T-cell (primary cell): ENCODE data around the gene DAGLB. TPM values are rescaled to one million over a fixed set of nuclear protein-coding genes. Genes with fewer than 3 reads are reported as not detected.

Source experiments
- ATAC-seq, 4 experiments: fragments of 200-7000 bp in 3 of 4; fragments of 150-1000 bp in 1 of 4; cut with Tn5 transposase; replicated peaks in 1 of 4; 1 replicate in 3 of 4; 2 replicates in 1 of 4; pipeline ENCODE4 v1.10.0; 2021; ENCODE audit warnings: moderate library complexity in 3 of 4, mild to moderate bottlenecking in 2 of 4, moderate number of reproducible peaks in 1 of 4
- CTCF ChIA-PET, 2 donors: fragments of 300-600 bp; sonication (Branson Sonifier 250); formaldehyde crosslinking; loops; one replicate each; lab custom pipeline; 2022; ENCODE audit warnings: antibody characterized with exemption in 2 of 2; lab: Charles Lee
- POLR2A ChIA-PET, 2 donors: fragments of 300-600 bp; sonication (Branson Sonifier 250); formaldehyde crosslinking; loops; one replicate each; lab custom pipeline; 2022; ENCODE audit warnings: antibody characterized with exemption in 2 of 2; lab: Charles Lee
- DNase-seq, 35 experiments: peaks; one replicate each; pipeline versions ENCODE4 v3.0.0 to v3.0.0-alpha.2; 2013 to 2023
- H3K27ac ChIP-seq: one replicate; pipeline ENCODE4 v1.5.1; 2013; ENCODE audit warnings: low read length
- H3K27me3 ChIP-seq, 2 experiments: replicated peaks in 1 of 2; 1 replicate in 1 of 2; 2 replicates in 1 of 2; pipeline versions ENCODE4 v1.6.1 to v1.7.0; 2013; ENCODE audit warnings: low read length in 1 of 2, mixed read lengths in 1 of 2; ENCODE audit not compliant: control insufficient read depth in 2 of 2, insufficient read depth in 2 of 2; ENCODE audit errors: extremely low read depth in 1 of 2
- H3K36me3 ChIP-seq, 2 donors: 1 replicate in 1 of 2; 2 replicates in 1 of 2; pipeline versions ENCODE4 v1.6.1 to v1.7.0; 2013; ENCODE audit warnings: low read length in 1 of 2; ENCODE audit not compliant: control insufficient read depth in 2 of 2, insufficient read depth in 1 of 2; ENCODE audit errors: extremely low read depth in 1 of 2
- H3K4me1 ChIP-seq, 2 experiments: 1 replicate in 1 of 2; 2 replicates in 1 of 2; pipeline versions ENCODE4 v1.6.1 to v1.7.0; 2013; ENCODE audit warnings: low read length in 2 of 2, mixed read lengths in 1 of 2; ENCODE audit not compliant: insufficient read depth in 2 of 2, control insufficient read depth in 1 of 2; ENCODE audit errors: extremely low read depth in 1 of 2
- H3K4me3 ChIP-seq, 2 donors: 1 replicate in 1 of 2; 2 replicates in 1 of 2; pipeline versions ENCODE4 v1.5.1 to v1.7.0; 2013; ENCODE audit warnings: mild to moderate bottlenecking in 2 of 2, low read length in 1 of 2, moderate library complexity in 1 of 2; ENCODE audit not compliant: control insufficient read depth in 1 of 2; ENCODE audit errors: extremely low read depth in 1 of 2
- H3K9me3 ChIP-seq: 2 replicates; pipeline ENCODE4 v1.7.0; 2013
- H3K27ac Mint-ChIP-seq, 2 donors: one replicate each; pipeline ENCODE4 v1.8.0; 2020 to 2021; ENCODE audit warnings: mild to moderate bottlenecking in 2 of 2, mixed read lengths in 2 of 2
- H3K27me3 Mint-ChIP-seq, 2 donors: one replicate each; pipeline ENCODE4 v1.8.0; 2021 to 2022; ENCODE audit warnings: mixed read lengths in 2 of 2
- H3K36me3 Mint-ChIP-seq: one replicate; pipeline ENCODE4 v1.8.0; 2021; ENCODE audit warnings: mixed read lengths
- H3K4me1 Mint-ChIP-seq, 3 donors: one replicate each; pipeline ENCODE4 v1.8.0; 2020 to 2022; ENCODE audit warnings: mixed read lengths in 3 of 3, mild to moderate bottlenecking in 1 of 3
- H3K4me3 Mint-ChIP-seq, 3 donors: one replicate each; pipeline ENCODE4 v1.8.0; 2020 to 2022; ENCODE audit warnings: mild to moderate bottlenecking in 3 of 3, mixed read lengths in 3 of 3, moderate library complexity in 3 of 3
- H3K9me3 Mint-ChIP-seq, 3 donors: one replicate each; pipeline ENCODE4 v1.8.0; 2020 to 2022; ENCODE audit warnings: mixed read lengths in 3 of 3
- WGBS: methylation state at CpG from one replicate; pipeline ENCODE4 v1.1.5; 2013; ENCODE audit warnings: missing lambda C conversion rate; ENCODE audit not compliant: insufficient coverage; 5-methylcytosine and 5-hydroxymethylcytosine counted together
- total RNA-seq, 35 experiments: library from RNA in 6 of 35; stranded (reverse) in 6 of 35; fragments of 120-200 nt in 1 of 35; gene quantifications; one replicate each; pipeline versions ENCODE4 v1.2.1 to v1.2.4 and lab custom pipeline; 2013 to 2026

Gene DAGLB, protein sequence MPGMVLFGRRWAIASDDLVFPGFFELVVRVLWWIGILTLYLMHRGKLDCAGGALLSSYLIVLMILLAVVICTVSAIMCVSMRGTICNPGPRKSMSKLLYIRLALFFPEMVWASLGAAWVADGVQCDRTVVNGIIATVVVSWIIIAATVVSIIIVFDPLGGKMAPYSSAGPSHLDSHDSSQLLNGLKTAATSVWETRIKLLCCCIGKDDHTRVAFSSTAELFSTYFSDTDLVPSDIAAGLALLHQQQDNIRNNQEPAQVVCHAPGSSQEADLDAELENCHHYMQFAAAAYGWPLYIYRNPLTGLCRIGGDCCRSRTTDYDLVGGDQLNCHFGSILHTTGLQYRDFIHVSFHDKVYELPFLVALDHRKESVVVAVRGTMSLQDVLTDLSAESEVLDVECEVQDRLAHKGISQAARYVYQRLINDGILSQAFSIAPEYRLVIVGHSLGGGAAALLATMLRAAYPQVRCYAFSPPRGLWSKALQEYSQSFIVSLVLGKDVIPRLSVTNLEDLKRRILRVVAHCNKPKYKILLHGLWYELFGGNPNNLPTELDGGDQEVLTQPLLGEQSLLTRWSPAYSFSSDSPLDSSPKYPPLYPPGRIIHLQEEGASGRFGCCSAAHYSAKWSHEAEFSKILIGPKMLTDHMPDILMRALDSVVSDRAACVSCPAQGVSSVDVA
- total RNA-seq (10 to 100 TPM; 23.9 to 45.0 (median 38.9) TPM), total RNA-seq (lab: John Stamatoyannopoulos, UW) (7.1 to 38.9 (median 19.8) reads per million in 29 experiments)
- total RNA-seq (2013) = 14.0 TPM

GRCh38 chr7:6447581-6448199 lies at the start of gene DAGLB:
Gene DAGLB (minus strand): TSS chr7:6447954. CDS start chr7:6447842, 112 bp downstream.
- H3K4me3 ChIP-seq = peak within 1 kb of the TSS; percentile 98 to 99
- peaks cover 24% of the 10 kb centered on the region for H3K36me3 Mint-ChIP-seq
- H3K27ac ChIP-seq = peak within 1 kb of the TSS; percentile 67
- ChIA-PET POLR2A (interaction anchor here in 1 of 2 donors (0.6 to 0.7 kb wide), 3 partner anchors 9 to 1687 kb away, joined by 3 to 13 read pairs (median 10); no protein-coding TSS in a partner anchor), CTCF (interaction anchor here in 1 of 2 donors (0.5 to 1.3 kb wide), 4 partner anchors 8 to 1474 kb away, joined by 4 to 5 read pairs (median 4); no protein-coding TSS in a partner anchor)
- H3K4me3 Mint-ChIP-seq = peak within 1 kb of the TSS; percentile 92 to 97 (median 94)
- DNase-seq (peak; percentile 89 to 100 (median 94)), ATAC-seq (peak; percentile 83 to 87 (median 85))
- peaks cover 32 to 45% (median 35%) of the 10 kb centered on the region in 3 donors for H3K4me1 Mint-ChIP-seq
- no peaks in the 10 kb centered on the region for H3K9me3 ChIP-seq
- H3K36me3 ChIP-seq = peaks cover 12 to 22% of the 10 kb centered on the region in 2 donors
- no peaks in the 10 kb centered on the region for H3K9me3 Mint-ChIP-seq
- no peaks in the 10 kb centered on the region for H3K27me3 ChIP-seq
- peak within 1 kb of the TSS; percentile 96 to 97 for H3K27ac Mint-ChIP-seq
- under 1% methylated on average over 59 of the region's 61 CpGs for WGBS
- peaks cover 25 to 33% of the 10 kb centered on the region in 2 experiments for H3K4me1 ChIP-seq
- no peaks in the 10 kb centered on the region for H3K27me3 Mint-ChIP-seq

DNA sequence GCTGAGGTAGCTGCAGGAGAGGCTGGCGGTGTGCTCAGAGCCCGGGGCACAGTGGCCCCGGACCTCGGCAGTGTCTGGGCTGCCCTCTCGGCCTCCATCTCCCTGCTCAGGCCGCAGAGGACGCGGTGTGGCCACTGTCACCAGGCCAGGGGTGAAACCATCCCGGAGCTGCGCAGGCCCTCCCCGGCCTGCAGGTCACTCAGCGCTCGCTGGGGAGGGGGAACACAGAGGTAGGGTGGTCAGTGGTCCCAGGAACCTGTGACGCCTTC lies 49.8 kb upstream of the DAGLB start:
- H3K27ac Mint-ChIP-seq = no peak overlapping the region
- Histone ChIP-seq H3K36me3 (no peaks in the 10 kb centered on the region), H3K27me3 (no peaks in the 10 kb centered on the region), H3K9me3 (no peaks in the 10 kb centered on the region), H3K4me3 (no peak overlapping the region), H3K27ac (no peak overlapping the region), H3K4me1 (no peaks in the 10 kb centered on the region)
- H3K36me3 Mint-ChIP-seq = no peaks in the 10 kb centered on the region
- POLR2A ChIA-PET = no interaction called here
- H3K4me1 Mint-ChIP-seq = no peaks in the 10 kb centered on the region
- WGBS = 97% methylated on average over 10 of the region's 14 CpGs
- no peaks in the 10 kb centered on the region for H3K27me3 Mint-ChIP-seq
- no peaks in the 10 kb centered on the region for H3K9me3 Mint-ChIP-seq
- H3K4me3 Mint-ChIP-seq = no peak overlapping the region
- ATAC-seq = no peak
- CTCF ChIA-PET = no interaction called here
- no peak for DNase-seq

GRCh38 chr7:6496842-6497636 lies 49.3 kb upstream of the DAGLB start:
- Mint-ChIP-seq H3K27me3 (no peaks in the 10 kb centered on the region), H3K36me3 (no peaks in the 10 kb centered on the region), H3K27ac (no peak overlapping the region), H3K9me3 (no peaks in the 10 kb centered on the region), H3K4me1 (no peaks in the 10 kb centered on the region), H3K4me3 (no peak overlapping the region)
- H3K36me3 ChIP-seq = no peaks in the 10 kb centered on the region
- POLR2A ChIA-PET = no interaction called here
- no peak overlapping the region for H3K4me3 ChIP-seq
- H3K9me3 ChIP-seq = no peaks in the 10 kb centered on the region
- 86% methylated on average over 19 of the region's 19 CpGs for WGBS
- no peaks in the 10 kb centered on the region for H3K4me1 ChIP-seq
- no peak for DNase-seq
- CTCF ChIA-PET = no interaction called here
- H3K27ac ChIP-seq = no peak overlapping the region
- ATAC-seq = no peak
- H3K27me3 ChIP-seq = no peaks in the 10 kb centered on the region

DNA sequence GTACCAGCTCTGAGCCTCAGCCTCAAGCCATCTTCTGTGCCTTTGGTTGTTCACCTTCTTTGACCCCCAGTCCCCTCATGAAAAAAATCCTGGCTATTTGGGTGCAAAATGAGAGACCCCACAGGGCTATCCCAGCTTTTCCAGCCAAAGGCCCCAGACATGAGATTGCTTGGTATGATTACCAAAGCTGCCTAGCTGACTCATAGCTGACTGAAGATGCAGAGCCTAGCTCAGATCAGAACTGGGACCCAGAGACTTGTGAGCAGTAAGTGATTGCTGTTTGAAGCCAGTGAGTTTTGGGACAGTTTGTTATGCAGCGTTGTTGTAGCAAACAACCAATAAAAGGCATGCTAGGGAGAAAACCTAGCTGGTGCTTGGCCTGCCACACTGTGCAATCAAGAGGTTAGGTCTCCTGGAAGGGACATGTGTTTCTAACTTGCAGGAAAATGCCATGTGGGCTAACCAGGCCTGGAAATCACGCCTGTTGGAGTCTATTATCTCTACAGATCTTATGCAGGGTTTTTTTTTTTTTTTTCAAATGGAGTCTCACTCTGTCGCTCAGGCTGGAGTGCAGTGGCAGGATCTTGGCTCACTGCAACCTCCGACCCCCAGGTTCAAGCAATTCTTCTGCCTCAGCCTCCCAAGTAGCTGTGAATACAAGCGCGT lies 48.0 kb upstream of the DAGLB start:
- ATAC-seq (no peak), DNase-seq (no peak)
- no peak overlapping the region for H3K27ac ChIP-seq
- WGBS = 79% methylated on average over 2 of the region's 6 CpGs
- Mint-ChIP-seq H3K27ac (no peak overlapping the region), H3K9me3 (no peaks in the 10 kb centered on the region), H3K4me1 (no peaks in the 10 kb centered on the region), H3K27me3 (peaks cover 0 to 5% of the 10 kb centered on the region in 2 donors), H3K36me3 (no peaks in the 10 kb centered on the region), H3K4me3 (no peak overlapping the region)
- H3K27me3 ChIP-seq = peaks cover 0 to 5% of the 10 kb centered on the region in 2 experiments
- no peak overlapping the region for H3K4me3 ChIP-seq
- POLR2A ChIA-PET = interaction anchor here in 1 of 2 donors (0.5 kb wide), 1 partner anchor 10 kb away, joined by 3 read pairs; no protein-coding TSS in a partner anchor
- CTCF ChIA-PET = no interaction called here
- no peaks in the 10 kb centered on the region for H3K36me3 ChIP-seq
- no peaks in the 10 kb centered on the region for H3K9me3 ChIP-seq
- H3K4me1 ChIP-seq = no peaks in the 10 kb centered on the region

- no CpG with 5 or more reads among the region's 2 CpGs for WGBS
- no peak overlapping the region for H3K27ac ChIP-seq
- Mint-ChIP-seq H3K4me1 (no peaks in the 10 kb centered on the region), H3K36me3 (no peaks in the 10 kb centered on the region), H3K9me3 (no peaks in the 10 kb centered on the region), H3K4me3 (no peak overlapping the region), H3K27me3 (peaks cover 0 to 5% of the 10 kb centered on the region in 2 donors), H3K27ac (no peak overlapping the region)
- no peaks in the 10 kb centered on the region for H3K36me3 ChIP-seq
- peaks cover 0 to 7% of the 10 kb centered on the region in 2 experiments for H3K27me3 ChIP-seq
- ATAC-seq (no peak), DNase-seq (no peak)
- ChIA-PET CTCF (no interaction called here), POLR2A (interaction anchor here in 1 of 2 donors (0.7 kb wide), 1 partner anchor 11 kb away, joined by 4 read pairs; no protein-coding TSS in a partner anchor)
- no peak overlapping the region for H3K4me3 ChIP-seq
- H3K4me1 ChIP-seq = no peaks in the 10 kb centered on the region
- no peaks in the 10 kb centered on the region for H3K9me3 ChIP-seq
Measured at GRCh38 chr7:6494365-6494764, 46.6 kb upstream of the DAGLB start.
